Fibroblast of mammary gland (primary cell): ENCODE data around the gene RFWD3.

Experiments used
- DNase-seq: peaks from one replicate; pipeline ENCODE4 v3.0.0-alpha.2; 2010; ENCODE audit warnings: low read depth
- H3K4me3 ChIP-seq: 2 replicates; pipeline ENCODE4 v1.5.1; 2011; ENCODE audit warnings: low read depth, mild to moderate bottlenecking, low read length, moderate library complexity; ENCODE audit not compliant: control insufficient read depth
- TF ChIP-seq, protein P1 (sequence below): conservative IDR thresholded peaks from 2 replicates; pipeline ENCODE4 v1.5.1; 2011; ENCODE audit warnings: low read depth, low read length, inconsistent platforms; ENCODE audit not compliant: control insufficient read depth, insufficient read depth

RFWD3 gene, protein sequence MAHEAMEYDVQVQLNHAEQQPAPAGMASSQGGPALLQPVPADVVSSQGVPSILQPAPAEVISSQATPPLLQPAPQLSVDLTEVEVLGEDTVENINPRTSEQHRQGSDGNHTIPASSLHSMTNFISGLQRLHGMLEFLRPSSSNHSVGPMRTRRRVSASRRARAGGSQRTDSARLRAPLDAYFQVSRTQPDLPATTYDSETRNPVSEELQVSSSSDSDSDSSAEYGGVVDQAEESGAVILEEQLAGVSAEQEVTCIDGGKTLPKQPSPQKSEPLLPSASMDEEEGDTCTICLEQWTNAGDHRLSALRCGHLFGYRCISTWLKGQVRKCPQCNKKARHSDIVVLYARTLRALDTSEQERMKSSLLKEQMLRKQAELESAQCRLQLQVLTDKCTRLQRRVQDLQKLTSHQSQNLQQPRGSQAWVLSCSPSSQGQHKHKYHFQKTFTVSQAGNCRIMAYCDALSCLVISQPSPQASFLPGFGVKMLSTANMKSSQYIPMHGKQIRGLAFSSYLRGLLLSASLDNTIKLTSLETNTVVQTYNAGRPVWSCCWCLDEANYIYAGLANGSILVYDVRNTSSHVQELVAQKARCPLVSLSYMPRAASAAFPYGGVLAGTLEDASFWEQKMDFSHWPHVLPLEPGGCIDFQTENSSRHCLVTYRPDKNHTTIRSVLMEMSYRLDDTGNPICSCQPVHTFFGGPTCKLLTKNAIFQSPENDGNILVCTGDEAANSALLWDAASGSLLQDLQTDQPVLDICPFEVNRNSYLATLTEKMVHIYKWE

GRCh38 chr16:74666425-74667254 lies at the start of gene RFWD3:
Gene RFWD3 (minus strand): TSS chr16:74666877. CDS start chr16:74661449, 5,428 bp downstream.
- DNase-seq = peak; percentile 99
- H3K4me3 ChIP-seq = peak within 1 kb of the TSS; percentile 91
- TF ChIP-seq, protein P1, sequence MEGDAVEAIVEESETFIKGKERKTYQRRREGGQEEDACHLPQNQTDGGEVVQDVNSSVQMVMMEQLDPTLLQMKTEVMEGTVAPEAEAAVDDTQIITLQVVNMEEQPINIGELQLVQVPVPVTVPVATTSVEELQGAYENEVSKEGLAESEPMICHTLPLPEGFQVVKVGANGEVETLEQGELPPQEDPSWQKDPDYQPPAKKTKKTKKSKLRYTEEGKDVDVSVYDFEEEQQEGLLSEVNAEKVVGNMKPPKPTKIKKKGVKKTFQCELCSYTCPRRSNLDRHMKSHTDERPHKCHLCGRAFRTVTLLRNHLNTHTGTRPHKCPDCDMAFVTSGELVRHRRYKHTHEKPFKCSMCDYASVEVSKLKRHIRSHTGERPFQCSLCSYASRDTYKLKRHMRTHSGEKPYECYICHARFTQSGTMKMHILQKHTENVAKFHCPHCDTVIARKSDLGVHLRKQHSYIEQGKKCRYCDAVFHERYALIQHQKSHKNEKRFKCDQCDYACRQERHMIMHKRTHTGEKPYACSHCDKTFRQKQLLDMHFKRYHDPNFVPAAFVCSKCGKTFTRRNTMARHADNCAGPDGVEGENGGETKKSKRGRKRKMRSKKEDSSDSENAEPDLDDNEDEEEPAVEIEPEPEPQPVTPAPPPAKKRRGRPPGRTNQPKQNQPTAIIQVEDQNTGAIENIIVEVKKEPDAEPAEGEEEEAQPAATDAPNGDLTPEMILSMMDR = no peak

DNA sequence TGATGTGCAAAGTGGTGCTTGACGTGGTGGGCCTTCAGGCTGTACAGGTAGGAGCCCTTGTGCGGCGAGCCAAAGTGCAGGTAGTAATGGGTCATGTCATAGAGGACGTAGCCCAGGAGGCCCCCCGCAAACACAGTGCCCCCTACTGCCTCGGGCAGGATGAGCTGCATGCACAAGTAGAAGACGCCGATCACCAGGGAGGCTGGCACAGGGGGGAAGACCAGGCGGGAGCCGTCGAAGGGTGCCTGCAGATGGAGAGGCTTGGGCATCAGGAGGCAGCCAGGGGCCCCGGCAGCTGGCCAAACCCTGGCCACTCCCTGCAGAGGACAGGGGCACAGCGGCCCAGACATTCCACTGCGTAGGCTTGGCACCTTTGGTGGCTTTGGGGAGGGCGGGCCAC lies 49.7 kb upstream of the RFWD3 start:
- H3K4me3 ChIP-seq = no peak overlapping the region
- TF ChIP-seq, protein P1 = no peak
- no peak for DNase-seq

DNA sequence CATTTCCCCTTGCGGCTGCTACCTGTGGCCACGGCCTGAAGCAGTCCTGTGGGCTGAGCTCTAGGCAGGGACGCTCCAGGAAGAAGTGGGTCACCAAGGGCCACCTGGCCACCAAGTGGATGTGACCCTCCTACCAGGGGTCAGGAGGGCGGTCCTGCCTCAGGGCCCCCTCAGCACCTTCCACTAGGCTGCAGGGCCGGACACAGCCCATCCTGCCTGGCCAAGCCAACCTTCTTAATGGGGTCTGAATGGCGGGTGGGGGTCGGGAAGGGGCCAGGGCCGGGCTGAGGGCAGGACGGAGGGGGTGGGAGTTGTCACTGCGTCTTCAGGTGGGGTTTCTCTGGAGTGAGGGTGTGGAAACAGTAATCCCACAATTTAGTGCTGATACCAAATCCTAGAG lies 47.2 kb upstream of the RFWD3 start:
- DNase-seq = no peak
- TF ChIP-seq, protein P1 = no peak
- H3K4me3 ChIP-seq = no peak overlapping the region

DNA sequence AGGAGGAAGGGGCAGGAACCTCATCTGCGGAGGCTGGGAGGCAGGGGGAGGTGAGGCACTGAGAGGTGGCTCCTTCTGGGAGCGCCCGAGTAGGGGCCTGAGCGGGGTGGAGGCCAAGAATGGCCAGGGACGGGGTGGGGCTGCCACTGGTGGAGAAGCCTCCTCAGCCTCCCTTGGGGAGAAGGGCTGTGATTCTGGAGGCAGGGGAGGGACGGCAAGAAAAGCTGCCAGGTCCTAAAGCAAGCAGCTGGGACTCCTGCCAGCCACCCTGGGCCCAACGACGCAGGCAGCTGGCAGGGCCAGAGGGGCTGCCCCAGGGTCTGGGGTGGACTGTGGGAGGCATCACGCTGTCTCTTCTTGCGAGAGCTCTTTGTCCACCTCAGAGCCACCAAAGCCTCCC lies 46.6 kb upstream of the RFWD3 start:
- no peak overlapping the region for H3K4me3 ChIP-seq
- no peak for DNase-seq
- TF ChIP-seq, protein P1 = no peak

DNA sequence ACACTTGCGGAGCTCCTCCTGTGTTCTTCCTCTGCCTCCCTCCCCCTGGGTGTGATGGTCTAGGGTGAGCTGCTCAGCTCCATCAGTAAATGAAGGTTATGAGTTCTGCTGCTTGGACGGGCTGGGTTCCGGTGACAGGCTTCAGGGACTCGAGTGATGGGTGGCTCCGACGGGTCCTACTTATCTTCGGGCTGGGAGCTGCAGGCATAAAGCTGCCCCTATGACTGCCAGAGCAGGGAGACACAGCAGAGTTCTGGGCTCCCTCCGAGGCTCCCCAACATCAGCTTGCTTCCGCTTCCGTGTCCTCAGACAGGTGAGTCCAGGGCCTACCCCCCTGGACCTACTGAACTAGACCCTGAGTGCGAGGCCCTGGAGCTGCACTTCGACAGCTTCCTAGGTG lies 45.3 kb upstream of the RFWD3 start:
- TF ChIP-seq, protein P1 = no peak
- no peak overlapping the region for H3K4me3 ChIP-seq
- no peak for DNase-seq

- H3K4me3 ChIP-seq = no peak overlapping the region
- no peak for DNase-seq
- TF ChIP-seq, protein P1 = no peak
Measured at GRCh38 chr16:74710401-74710800, 43.7 kb upstream of the RFWD3 start.
